GM12891 (cell line): ENCODE data around the gene ADGRA3.

Experiments used
- DNase-seq: peaks from one replicate; pipeline ENCODE4 v3.0.0; 2011; ENCODE audit warnings: low spot score; ENCODE audit not compliant: insufficient read length
- FAIRE-seq: peaks from 2 replicates; lab custom pipeline; 2011; peaks lifted over from hg19 to GRCh38; lab: Jason Lieb, UNC
- PAX5 ChIP-seq: IDR thresholded peaks from 2 replicates; pipeline ENCODE4 v1.6.1; 2011; ENCODE audit warnings: low read length, moderate library complexity, mild to moderate bottlenecking; ENCODE audit not compliant: insufficient read depth, severe bottlenecking
- POLR2A ChIP-seq: IDR thresholded peaks from 2 replicates; pipeline ENCODE4 v1.6.1; 2011; ENCODE audit warnings: low read depth, low read length, control low read depth
- POLR2AphosphoS5 ChIP-seq: IDR thresholded peaks from 2 replicates; pipeline ENCODE4 v1.6.1; 2011; ENCODE audit warnings: low read depth, low read length, control low read depth
- POU2F2 ChIP-seq: IDR thresholded peaks from 2 replicates; pipeline ENCODE4 v1.6.1; 2011; ENCODE audit warnings: low read depth, mild to moderate bottlenecking, control low read depth, low read length, moderate library complexity
- SPI1 ChIP-seq: IDR thresholded peaks from 2 replicates; pipeline ENCODE4 v1.6.1; 2011; ENCODE audit warnings: low read depth, low read length, control low read depth
- TAF1 ChIP-seq: IDR thresholded peaks from 2 replicates; pipeline ENCODE4 v1.6.1; 2011; ENCODE audit warnings: low read depth, low read length, control low read depth

The ADGRA3 gene

GRCh38 chr4:22514001-22514400 lies 1.9 kb downstream of the ADGRA3 start:
- TF ChIP-seq POLR2A (no peak), TAF1 (no peak), POLR2AphosphoS5 (no peak), PAX5 (no peak), POU2F2 (no peak), SPI1 (no peak)
- no peak for DNase-seq
- FAIRE-seq: no peak

GRCh38 chr4:22512306-22512705 lies 3.6 kb downstream of the ADGRA3 start:
- TF ChIP-seq SPI1 (no peak), POLR2AphosphoS5 (no peak), PAX5 (no peak), POU2F2 (no peak), POLR2A (no peak), TAF1 (no peak)
- FAIRE-seq: no peak
- DNase-seq: no peak

GRCh38 chr4:22510750-22511149 lies 5.1 kb downstream of the ADGRA3 start:
- DNase-seq (no peak), FAIRE-seq (no peak)
- no peak for TF ChIP-seq POU2F2
- no peak for TF ChIP-seq SPI1
- TF ChIP-seq PAX5: no peak
- TF ChIP-seq POLR2A: no peak
- no peak for TF ChIP-seq POLR2AphosphoS5
- TF ChIP-seq TAF1: no peak

- DNase-seq (no peak), FAIRE-seq (no peak)
- TF ChIP-seq POLR2AphosphoS5: no peak
These were observed 7.5 kb downstream of the ADGRA3 start for GRCh38 chr4:22508376-22508775.

- TF ChIP-seq SPI1: no peak
- TF ChIP-seq PAX5: no peak
- no peak for TF ChIP-seq POLR2AphosphoS5
- TF ChIP-seq POU2F2: no peak
- no peak for TF ChIP-seq TAF1
- TF ChIP-seq POLR2A: no peak
- DNase-seq: no peak
- FAIRE-seq: no peak
These were observed 10.9 kb downstream of the ADGRA3 start for GRCh38 chr4:22504922-22505321.

- TF ChIP-seq SPI1 (no peak), POLR2A (no peak), PAX5 (no peak), POU2F2 (no peak), TAF1 (no peak), POLR2AphosphoS5 (no peak)
- FAIRE-seq (no peak), DNase-seq (no peak)
These were observed 11.4 kb downstream of the ADGRA3 start for GRCh38 chr4:22504447-22504846.

- no peak for TF ChIP-seq POLR2A
- TF ChIP-seq POU2F2: no peak
- TF ChIP-seq SPI1: no peak
- no peak for TF ChIP-seq PAX5
- no peak for TF ChIP-seq POLR2AphosphoS5
- TF ChIP-seq TAF1: no peak
- DNase-seq (no peak), FAIRE-seq (no peak)
These were observed 12.7 kb downstream of the ADGRA3 start for GRCh38 chr4:22502895-22503814.

GRCh38 chr4:22501715-22502095 lies 14.2 kb downstream of the ADGRA3 start:
- DNase-seq (no peak), FAIRE-seq (no peak)
- TF ChIP-seq SPI1 (no peak), POLR2A (no peak), POLR2AphosphoS5 (no peak), POU2F2 (no peak), PAX5 (no peak), TAF1 (no peak)

GRCh38 chr4:22500831-22501714 lies 14.8 kb downstream of the ADGRA3 start:
- no peak for FAIRE-seq
- no peak for TF ChIP-seq POU2F2
- no peak for TF ChIP-seq TAF1
- TF ChIP-seq PAX5: no peak
- no peak for TF ChIP-seq POLR2A
- no peak for TF ChIP-seq SPI1
- TF ChIP-seq POLR2AphosphoS5: no peak

More at GRCh38 chr4:22500831-22501714, 14.8 kb downstream of the ADGRA3 start:
- no peak for DNase-seq
